Adrenal gland (tissue), 5 donors: Measurements from ENCODE around the gene ACOX1.

Source experiments
- CTCF ChIP-seq, 6 experiments: fragments of 450-650 bp in 4 of 6; fragments of 200-600 bp in 2 of 6; sonication (generic) in 1 of 6; IDR thresholded peaks; 1 replicate in 5 of 6; 2 replicates in 1 of 6; pipeline versions ENCODE4 v1.5.1 to v1.8.0; 2016 to 2021; ENCODE audit warnings: antibody characterized with exemption in 6 of 6, mild to moderate bottlenecking in 2 of 6, moderate library complexity in 1 of 6
- POLR2A ChIP-seq, 2 donors: fragments of 450-650 bp; IDR thresholded peaks; one replicate each; pipeline ENCODE4 v1.6.1; 2017; ENCODE audit warnings: antibody characterized with exemption in 2 of 2, mild to moderate bottlenecking in 2 of 2, moderate library complexity in 1 of 2
- donor health status: DM: no; HTN: no; CAD: no.

DNA sequence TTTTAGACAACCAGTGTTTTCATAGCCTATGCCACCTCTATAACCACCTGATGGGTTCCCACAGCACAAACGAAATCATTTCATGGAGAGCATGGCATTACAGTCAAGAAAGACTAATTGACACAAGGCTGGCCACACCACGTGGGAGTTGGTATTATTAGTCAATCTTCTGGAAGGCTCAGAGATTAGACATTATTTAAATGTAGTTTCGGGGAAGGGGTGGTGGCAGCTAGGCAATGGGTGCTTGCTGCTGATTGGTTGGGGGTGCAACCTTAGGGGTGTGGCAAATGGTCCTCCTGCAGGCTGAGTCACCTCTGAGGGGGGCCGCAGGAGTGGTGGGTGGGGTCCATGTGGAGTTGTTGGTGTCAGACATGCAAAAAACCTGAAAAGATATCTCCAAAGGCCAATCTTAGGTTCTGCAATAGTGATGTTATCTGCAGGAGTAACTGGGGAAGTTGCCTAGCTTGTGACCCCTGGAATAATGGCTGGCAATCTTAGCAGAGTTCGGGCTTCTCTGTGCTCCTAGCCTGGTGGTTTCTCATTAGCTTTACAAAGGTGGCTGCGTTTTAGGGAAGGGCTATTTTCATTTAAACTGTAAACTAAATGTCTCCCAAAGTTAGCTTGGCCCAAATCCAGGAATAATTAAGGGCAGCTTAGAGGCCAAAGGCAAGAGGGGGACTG lies 4.7 kb upstream of the ACOX1 start:
- TF ChIP-seq CTCF (IDR thresholded peaks at IDR 0.05) = no peak
- no peak for TF ChIP-seq POLR2A (IDR thresholded peaks at IDR 0.05)
